RPMI7951 (cell line): ENCODE data around the gene XPO5. TPM values are rescaled to one million over a fixed set of nuclear protein-coding genes. Genes with fewer than 3 reads are reported as not detected.

Source experiments
- DNase-seq: peaks from one replicate; pipeline ENCODE4 v3.0.0-alpha.2; 2012; ENCODE audit warnings: low read depth
- total RNA-seq: library from RNA; depleted of rRNA; stranded (reverse); fragments of >200 nt; shearing (Covaris generic); gene quantifications from 2 replicates; pipeline ENCODE4 v1.2.3, GENCODE V29; 2014; rRNA removed

XPO5 gene
- total RNA-seq, 1 experiment from 2014 or later: 48.1 TPM

- DNase-seq: no peak
Measured at GRCh38 chr6:43472515-43472914, 103.3 kb downstream of the XPO5 start.

Other genes starting within 250 kb of the XPO5 start
- 8.0 and 10.9 TPM in 2 replicates for gene ZNF318, start 206.4 kb downstream of the XPO5 start, total RNA-seq
- gene ABCC10, start 148.5 kb downstream of the XPO5 start, total RNA-seq: 12.0 and 12.2 TPM in 2 replicates
- gene DLK2, start 120.5 kb downstream of the XPO5 start, total RNA-seq: 0.60 and 1.5 TPM in 2 replicates
- 7.8 and 12.4 TPM in 2 replicates for gene TJAP1, start 98.5 kb downstream of the XPO5 start, total RNA-seq
- 0.10 and 0.60 TPM in 2 replicates for gene LRRC73, start 65.7 kb downstream of the XPO5 start, total RNA-seq
- gene YIPF3, start 59.1 kb downstream of the XPO5 start, total RNA-seq: 139 and 151 TPM in 2 replicates
- 50.7 and 52.3 TPM in 2 replicates for gene POLR1C, start 58.9 kb downstream of the XPO5 start, total RNA-seq
- 33.6 and 38.0 TPM in 2 replicates for gene POLH, start 147 bp upstream of the XPO5 start, total RNA-seq
- gene GTPBP2, start 53.2 kb upstream of the XPO5 start, total RNA-seq: 39.5 and 42.4 TPM in 2 replicates
- 71.7 and 86.2 TPM in 2 replicates for gene MAD2L1BP, start 59.8 kb upstream of the XPO5 start, total RNA-seq
- 1.1 and 1.3 TPM in 2 replicates for gene RSPH9, start 69.0 kb upstream of the XPO5 start, total RNA-seq
- 68.5 and 68.7 TPM in 2 replicates for gene MRPS18A, start 111.8 kb upstream of the XPO5 start, total RNA-seq
- gene VEGFA, start 194.2 kb upstream of the XPO5 start, total RNA-seq: 108 and 135 TPM in 2 replicates